DMS 273 (cell line): ENCODE data around the gene PRRG4.
A peak's percentile ranks its signal among the peaks of the same experiment; 100 is the strongest.
"Not testable (repeated sequence)": the region's sequence is repeated elsewhere in the genome, so short reads cannot be mapped to it uniquely, and the experiment has no call there.

Source experiments
- DNase-seq: peaks from one replicate; lab custom pipeline; 2025; ENCODE audit not compliant: unreplicated experiment; lab: John Stamatoyannopoulos, UW

Gene PRRG4

GRCh38 chr11:32829680-32830412 is at the start of gene PRRG4:
TSS of gene PRRG4 (plus strand) at chr11:32829927. CDS start at chr11:32830530, 603 bp downstream.
- peak; percentile 70 for DNase-seq

- not testable (repeated sequence) for DNase-seq
These were observed 48.9 kb upstream of the PRRG4 start for GRCh38 chr11:32780839-32781238.

GRCh38 chr11:32781721-32782120 is 48.0 kb upstream of the PRRG4 start:
- no peak for DNase-seq

GRCh38 chr11:32785262-32785661 is 44.5 kb upstream of the PRRG4 start:
- no peak for DNase-seq

GRCh38 chr11:32786811-32787210 is 42.9 kb upstream of the PRRG4 start:
- no peak for DNase-seq

- DNase-seq = no peak
These were observed 38.8 kb upstream of the PRRG4 start for GRCh38 chr11:32790916-32791315.

- DNase-seq = no peak
These were observed 37.4 kb upstream of the PRRG4 start for GRCh38 chr11:32792111-32792947.

GRCh38 chr11:32792948-32793475 is 36.7 kb upstream of the PRRG4 start:
- peak; percentile 75 for DNase-seq

- DNase-seq = no peak
These were observed 35.3 kb upstream of the PRRG4 start, which contains the start of gene CCDC73 for GRCh38 chr11:32794439-32794838. TSS of gene CCDC73 (minus strand) at chr11:32794662. CDS start at chr11:32760243, 34,419 bp downstream.

GRCh38 chr11:32796425-32796824 is 33.3 kb upstream of the PRRG4 start:
- DNase-seq = no peak

GRCh38 chr11:32809313-32809712 is 20.4 kb upstream of the PRRG4 start:
- DNase-seq = peak; percentile 78

- no peak for DNase-seq
These were observed 12.4 kb upstream of the PRRG4 start for GRCh38 chr11:32817181-32817851.

GRCh38 chr11:32817852-32818183 is 11.9 kb upstream of the PRRG4 start:
- DNase-seq = no peak

- no peak for DNase-seq
These were observed 10.5 kb upstream of the PRRG4 start for GRCh38 chr11:32819187-32819586.

- no peak for DNase-seq
These were observed 9.2 kb upstream of the PRRG4 start for GRCh38 chr11:32820497-32820896.

- DNase-seq = no peak
These were observed 8.2 kb upstream of the PRRG4 start for GRCh38 chr11:32821517-32821916.

- no peak for DNase-seq
These were observed 7.7 kb upstream of the PRRG4 start for GRCh38 chr11:32821917-32822560.

GRCh38 chr11:32823617-32824016 is 6.1 kb upstream of the PRRG4 start:
- DNase-seq = not testable (repeated sequence)

GRCh38 chr11:32826113-32826512 is 3.6 kb upstream of the PRRG4 start:
- no peak for DNase-seq

GRCh38 chr11:32827276-32827675 is 2.5 kb upstream of the PRRG4 start:
- no peak for DNase-seq

- DNase-seq = no peak
These were observed 509 bp upstream of the PRRG4 start for GRCh38 chr11:32829157-32829679.
